ENCODE data around the gene DSCAML1. TPM values are rescaled to one million over a fixed set of nuclear protein-coding genes. Genes with fewer than 3 reads are reported as not detected.
"Not testable (repeated sequence)": the region's sequence is repeated elsewhere in the genome, so short reads cannot be mapped to it uniquely, and the experiment has no call there.

DSCAML1 gene
- total RNA-seq, 1 donor = not detected

DNA sequence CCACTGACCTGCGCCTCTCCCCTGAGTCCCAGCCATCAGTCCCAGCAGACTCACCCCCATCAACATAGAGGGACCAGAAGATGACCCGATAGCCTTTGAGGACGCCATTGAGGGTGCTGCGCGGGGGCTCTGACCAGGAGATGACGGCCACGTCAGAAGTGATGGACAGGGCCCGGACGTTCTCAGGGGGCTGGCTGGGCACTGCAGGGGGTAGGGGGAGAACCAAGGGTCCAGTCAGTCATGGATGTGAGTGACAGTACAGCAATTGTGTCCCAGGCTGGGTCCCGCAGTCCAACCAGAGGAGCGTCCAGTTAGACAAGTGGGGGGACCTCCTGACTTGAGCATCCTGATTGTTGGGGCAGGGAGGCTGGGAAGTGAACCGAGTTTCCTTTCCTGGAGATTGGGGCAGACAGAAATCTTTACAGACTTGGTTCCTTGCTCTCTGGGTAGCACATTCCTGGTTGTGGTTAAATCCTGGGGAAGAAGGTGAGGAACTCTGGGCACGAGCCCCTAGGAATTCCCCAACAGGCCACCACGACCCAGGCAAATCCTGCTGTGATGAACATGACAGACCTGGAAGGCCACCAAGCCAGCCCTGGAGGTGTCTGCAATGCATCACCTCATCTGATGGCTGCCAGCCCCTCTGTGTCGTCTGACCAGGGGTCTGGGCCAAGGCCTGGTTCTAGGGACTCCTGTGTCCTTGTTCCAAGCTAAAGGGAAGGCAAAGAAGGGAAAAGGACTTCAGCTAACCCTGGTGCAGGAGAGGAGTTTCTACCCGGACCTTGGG, 335.4 kb downstream of the DSCAML1 start:
- no peak for DNase-seq (ENCODE audit: low read depth)
- TF ChIP-seq, protein P1, sequence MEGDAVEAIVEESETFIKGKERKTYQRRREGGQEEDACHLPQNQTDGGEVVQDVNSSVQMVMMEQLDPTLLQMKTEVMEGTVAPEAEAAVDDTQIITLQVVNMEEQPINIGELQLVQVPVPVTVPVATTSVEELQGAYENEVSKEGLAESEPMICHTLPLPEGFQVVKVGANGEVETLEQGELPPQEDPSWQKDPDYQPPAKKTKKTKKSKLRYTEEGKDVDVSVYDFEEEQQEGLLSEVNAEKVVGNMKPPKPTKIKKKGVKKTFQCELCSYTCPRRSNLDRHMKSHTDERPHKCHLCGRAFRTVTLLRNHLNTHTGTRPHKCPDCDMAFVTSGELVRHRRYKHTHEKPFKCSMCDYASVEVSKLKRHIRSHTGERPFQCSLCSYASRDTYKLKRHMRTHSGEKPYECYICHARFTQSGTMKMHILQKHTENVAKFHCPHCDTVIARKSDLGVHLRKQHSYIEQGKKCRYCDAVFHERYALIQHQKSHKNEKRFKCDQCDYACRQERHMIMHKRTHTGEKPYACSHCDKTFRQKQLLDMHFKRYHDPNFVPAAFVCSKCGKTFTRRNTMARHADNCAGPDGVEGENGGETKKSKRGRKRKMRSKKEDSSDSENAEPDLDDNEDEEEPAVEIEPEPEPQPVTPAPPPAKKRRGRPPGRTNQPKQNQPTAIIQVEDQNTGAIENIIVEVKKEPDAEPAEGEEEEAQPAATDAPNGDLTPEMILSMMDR (IDR thresholded peaks at IDR 0.05; ENCODE audit: insufficient read depth, low read depth, low read length) = no peak
- H3K4me3 ChIP-seq (ENCODE audit: low read depth, low read length) = no peak overlapping the region

DNA sequence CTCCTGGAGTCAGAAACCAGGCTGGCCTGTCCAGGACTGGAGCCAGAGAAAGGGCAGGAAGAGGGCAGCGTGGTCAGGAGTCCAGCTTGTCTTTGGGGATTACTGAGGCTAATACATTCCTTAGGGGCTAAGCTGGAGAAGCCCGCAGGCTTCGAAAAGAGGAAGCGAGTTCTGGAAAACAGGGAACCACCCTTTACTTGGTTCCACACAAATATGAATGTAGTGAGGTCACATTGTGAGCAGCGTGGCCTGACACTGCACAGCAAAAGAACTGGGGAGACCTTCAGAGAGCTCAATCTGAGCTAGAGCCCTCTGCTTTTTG, 337.1 kb downstream of the DSCAML1 start:
- TF ChIP-seq, protein P1 (IDR thresholded peaks at IDR 0.05; ENCODE audit: insufficient read depth, low read depth, low read length) = no peak
- peak; percentile 3 for DNase-seq (ENCODE audit: low read depth)
- no peak overlapping the region for H3K4me3 ChIP-seq (ENCODE audit: low read depth, low read length)

DNA sequence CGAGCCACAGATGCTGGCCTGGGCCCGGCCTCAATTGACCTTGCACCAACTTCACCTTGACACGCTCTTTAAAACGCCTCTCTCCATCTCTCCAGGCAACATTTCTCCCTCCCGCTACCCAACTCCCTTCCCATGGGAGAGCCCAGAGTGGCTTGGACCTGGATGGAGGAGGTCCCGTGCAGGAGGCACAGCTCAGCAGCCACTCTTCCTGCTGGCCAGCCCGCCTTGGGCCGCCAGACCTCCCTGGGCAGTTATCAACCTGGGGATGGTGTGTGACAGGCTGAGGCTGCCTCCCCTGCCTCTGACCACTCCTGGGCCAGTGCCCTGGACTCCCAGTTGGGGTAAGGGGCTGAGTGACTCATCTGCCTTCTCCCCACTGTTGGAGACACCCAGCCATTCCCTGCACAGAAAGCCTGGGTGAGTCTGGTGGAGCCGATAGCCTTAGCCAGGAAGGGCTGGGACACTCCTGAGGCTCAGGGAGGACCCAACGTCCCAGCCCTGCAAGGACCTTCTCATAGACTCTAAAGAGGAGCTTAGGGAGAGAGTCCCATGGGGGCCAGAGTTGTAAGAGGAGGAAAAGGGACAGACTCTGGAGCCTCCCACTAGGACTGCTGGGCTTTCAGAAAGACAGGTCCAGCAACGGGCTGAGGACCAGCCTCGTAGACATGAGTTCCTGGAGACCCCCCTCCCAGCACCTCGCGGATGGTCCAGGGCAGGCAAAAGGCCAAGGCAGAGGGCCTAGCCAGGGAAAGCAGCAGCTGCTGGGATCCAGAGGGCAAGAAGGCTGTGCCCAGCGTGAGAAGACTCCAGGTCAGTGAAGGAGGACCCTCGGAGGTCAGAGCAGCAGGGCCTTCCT, 337.7 kb downstream of the DSCAML1 start:
- no peak overlapping the region for H3K4me3 ChIP-seq (ENCODE audit: low read depth, low read length)
- TF ChIP-seq, protein P1 (IDR thresholded peaks at IDR 0.05; ENCODE audit: insufficient read depth, low read depth, low read length) = no peak
- no peak for DNase-seq (ENCODE audit: low read depth)

DNA sequence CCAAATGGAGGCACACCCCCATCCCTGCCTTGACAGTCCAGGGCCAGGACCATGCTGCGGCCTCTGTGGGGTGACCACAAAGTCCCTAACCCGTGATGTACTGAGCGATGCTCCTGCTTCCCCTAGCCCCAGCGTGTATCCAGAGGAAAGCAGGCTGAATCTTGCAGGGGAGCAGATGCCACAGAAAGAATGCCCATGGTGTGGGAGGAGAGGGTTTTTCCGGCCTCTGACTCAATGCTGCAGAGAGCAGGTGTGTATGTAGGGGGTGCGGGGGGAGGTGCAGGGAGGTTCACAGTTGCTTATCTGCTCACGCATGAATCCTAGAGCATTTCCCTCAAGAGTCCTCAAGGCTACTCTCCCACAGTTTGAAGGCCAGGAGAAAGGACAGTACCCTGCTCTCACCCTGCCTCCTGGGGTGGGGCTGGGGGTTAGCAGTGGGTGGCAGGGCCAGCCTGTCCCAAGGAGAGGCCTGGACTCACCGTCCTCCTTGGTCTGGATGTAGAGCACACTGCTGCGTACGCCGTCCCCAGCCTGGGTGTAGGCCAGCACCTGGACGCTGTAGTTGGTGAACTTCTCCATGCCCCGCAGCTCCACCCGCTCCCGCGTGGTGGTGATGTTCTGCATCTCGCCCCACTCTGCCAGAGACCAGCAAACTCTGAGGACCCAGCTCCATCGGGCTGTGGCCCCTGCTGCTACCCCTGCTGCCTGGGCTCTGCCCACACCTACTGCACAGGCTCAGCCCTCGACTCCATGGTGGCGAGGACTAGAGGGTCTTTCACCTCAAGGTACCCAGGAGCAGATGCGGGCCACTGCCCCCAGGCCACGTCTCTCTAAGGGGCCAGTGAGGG, 338.5 kb downstream of the DSCAML1 start:
- no peak overlapping the region for H3K4me3 ChIP-seq (ENCODE audit: low read depth, low read length)
- DNase-seq (ENCODE audit: low read depth) = no peak
- TF ChIP-seq, protein P1 (IDR thresholded peaks at IDR 0.05; ENCODE audit: insufficient read depth, low read depth, low read length) = no peak

DNA sequence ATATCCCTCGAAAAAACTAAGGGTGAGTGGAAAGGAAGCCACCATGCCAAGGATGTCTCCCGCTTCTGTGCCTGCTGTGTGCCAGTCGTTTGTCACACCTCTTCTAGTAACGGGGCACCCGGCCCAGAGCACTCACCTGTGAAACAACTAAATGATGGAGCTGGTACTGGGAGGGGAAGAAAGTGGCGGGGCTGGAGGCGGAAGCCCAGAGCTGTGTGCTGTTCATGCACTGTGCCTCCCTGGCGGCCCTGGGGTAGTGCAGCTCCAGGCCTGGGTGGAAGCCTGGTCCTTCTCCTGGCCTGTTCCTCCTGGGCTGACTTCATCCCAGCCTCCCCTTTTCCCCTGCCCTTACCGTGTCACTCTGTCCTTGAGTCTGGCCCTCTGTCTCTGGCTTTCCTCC, 339.2 kb downstream of the DSCAML1 start:
- TF ChIP-seq, protein P1 (IDR thresholded peaks at IDR 0.05; ENCODE audit: insufficient read depth, low read depth, low read length) = no peak
- H3K4me3 ChIP-seq (ENCODE audit: low read depth, low read length) = no peak overlapping the region
- no peak for DNase-seq (ENCODE audit: low read depth)

DNA sequence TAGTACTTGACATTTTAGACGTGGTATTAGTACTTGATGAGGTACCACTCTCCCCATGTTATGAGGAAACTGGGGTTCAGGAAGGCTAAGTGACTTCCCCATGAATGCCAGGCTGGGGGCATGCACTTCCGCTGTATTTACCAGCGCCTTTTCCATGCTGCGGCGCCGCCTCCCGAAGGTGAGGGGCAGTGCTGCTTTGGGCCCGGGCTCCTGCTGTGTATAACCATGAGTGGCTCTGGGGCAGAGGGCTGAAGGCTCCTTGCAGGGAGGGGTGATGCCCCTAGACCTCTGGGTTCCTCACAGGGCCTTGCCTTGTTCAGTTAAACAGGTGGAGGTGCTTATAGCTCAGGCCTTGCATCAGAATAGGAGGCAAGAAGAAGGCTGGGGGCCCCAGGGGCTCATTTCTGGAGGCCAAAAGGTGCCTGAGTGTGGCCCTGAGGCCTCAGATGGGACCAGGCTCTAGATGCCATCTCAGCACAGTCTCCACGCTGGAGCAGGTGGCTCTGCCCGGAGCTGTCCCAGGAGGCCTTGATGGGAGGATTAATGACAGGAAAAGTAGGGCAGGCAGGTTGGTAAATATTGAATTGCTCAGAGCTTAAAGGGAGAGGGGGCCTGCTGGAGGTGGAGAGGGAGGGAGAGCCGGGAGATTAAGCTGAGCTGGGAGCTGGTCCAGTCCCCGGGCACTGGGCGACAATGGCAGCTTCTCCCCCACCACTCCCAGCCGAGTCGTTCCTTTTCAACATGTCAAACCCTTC, 339.8 kb downstream of the DSCAML1 start:
- DNase-seq (ENCODE audit: low read depth) = no peak
- TF ChIP-seq, protein P1 (IDR thresholded peaks at IDR 0.05; ENCODE audit: insufficient read depth, low read depth, low read length) = no peak
- no peak overlapping the region for H3K4me3 ChIP-seq (ENCODE audit: low read depth, low read length)

DNA sequence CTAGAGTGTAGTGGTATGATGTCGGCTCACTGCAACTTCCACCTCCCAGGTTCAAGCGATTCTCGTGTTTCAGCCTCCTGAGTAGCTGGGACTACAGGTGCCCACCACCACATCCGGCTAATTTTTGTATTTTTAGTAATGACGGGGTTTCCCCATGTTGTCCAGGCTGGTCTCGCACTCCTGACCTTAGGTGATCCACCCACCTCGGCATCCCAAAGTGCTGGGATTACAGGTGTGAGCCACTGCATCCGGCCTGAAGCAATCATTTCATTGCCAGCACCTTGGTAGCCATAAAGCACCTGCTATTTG, 340.3 kb downstream of the DSCAML1 start:
- DNase-seq (ENCODE audit: low read depth); H3K4me3 ChIP-seq (ENCODE audit: low read depth, low read length): not testable (repeated sequence)
